TTC549 (cell line): ENCODE measurements around the gene TOP2B.

Experiments used
- FAIRE-seq: peaks from 2 replicates; lab custom pipeline; 2012; peaks lifted over from hg19 to GRCh38; lab: Jason Lieb, UNC

Gene TOP2B

DNA sequence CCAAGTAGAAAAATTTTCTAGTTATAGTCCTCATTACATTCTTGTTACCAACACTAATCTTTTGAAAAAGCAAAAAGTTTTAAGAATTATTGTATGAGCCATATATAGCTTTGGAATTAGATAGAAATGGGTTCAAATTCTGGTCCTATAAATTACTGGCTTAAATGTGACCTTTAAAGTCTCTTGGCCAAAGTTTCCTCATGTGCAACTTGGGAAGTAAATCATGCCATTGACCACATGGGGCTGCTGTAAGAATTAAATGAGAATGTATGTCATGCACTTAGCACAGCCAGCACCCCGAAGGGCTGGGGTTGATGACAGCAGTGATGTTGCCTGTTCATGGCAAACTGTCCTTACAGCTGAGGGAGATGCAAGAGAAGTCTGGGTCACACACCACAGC, 108.3 kb downstream of the TOP2B start:
- no peak for FAIRE-seq

DNA sequence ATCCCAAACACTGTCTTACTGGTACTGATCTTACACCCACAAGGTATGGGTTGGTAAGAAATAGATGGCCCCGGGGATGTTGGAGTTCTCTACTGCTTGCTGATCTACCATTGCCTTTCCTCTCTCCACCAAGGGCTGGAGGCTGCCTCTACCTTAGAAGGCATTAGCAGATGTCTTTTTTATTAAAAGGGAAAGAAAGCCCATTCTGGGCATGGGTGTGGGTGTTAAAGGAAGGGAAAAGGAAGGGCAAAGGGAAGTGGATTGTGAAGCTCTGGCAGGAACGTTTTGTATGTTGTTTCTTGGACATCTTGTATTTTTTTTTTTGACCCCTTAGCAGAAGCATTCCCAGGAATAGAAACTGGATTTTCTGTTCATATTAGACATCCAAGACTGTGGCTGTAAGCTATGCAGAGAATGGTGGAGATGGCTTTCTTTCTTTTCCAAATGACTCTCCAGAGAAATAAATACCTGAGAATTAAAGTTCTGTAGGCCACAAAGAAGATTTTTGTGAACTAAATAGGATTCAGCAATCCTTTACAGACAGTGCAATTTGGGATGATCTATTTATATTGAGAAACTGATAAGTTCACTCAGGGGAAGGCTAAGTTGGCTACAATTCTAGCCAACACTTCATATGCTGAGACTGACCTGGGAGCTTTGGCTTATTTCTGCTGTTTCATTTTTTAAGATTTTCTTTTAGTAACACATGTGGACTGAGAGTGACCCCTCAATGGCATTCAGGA, 108.8 kb downstream of the TOP2B start:
- no peak for FAIRE-seq

DNA sequence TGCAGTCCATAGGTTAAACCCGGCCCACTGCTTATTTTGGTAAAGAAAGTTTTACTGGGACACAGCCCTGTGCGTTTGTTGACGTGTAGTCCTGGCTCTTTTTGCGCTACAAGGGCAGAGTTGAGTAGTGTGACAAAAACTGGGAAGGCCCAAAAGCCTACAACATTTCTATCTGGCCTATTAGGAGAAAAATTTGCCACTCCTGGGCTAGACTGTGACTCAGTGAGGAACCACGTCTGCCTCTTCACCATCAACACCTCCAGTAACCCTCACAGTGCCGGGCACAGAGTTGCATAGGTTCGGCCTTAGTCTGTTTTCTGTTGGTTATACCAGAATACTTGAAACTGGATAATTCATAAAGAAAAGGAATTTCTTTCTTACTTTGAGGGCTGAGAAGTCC, 110.3 kb downstream of the TOP2B start:
- no peak for FAIRE-seq

DNA sequence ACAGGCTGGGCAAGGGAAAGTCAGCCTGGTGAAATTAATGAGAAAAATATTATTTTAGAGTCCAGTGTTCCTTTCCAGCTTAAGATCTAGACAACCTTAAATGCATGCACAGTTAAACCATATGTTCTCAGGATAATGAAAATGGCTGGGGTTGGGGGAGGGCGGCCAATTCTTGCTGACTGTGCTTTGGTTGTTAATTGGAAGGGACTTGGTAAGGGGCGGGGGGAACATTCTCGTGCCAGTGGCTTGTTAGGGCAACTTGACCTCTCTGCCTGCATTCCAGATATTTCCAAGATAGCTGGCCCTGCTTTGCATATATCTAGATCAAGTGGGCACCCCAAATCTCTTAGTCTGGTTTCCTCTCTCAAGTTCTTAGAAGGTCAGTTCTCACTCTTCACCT, 112.5 kb downstream of the TOP2B start:
- no peak for FAIRE-seq

DNA sequence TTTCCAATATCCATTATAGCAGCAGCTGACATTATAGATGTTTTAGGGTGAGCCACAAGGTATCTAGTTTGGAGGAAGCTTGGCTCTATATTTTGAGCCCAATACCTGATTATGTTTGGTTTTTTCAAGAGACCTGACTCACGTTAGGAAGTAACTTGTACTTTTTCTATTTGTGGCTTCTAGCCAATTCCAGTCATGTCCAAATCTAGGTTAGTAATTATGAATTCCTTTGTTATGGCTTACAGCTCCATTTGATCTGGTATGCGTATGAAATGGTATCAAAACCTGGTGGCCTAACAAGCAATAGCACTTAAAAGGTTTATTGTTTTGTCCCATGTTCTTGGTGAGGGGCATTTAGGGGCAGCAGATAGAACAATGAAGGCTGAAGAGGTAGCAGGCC, 115.9 kb downstream of the TOP2B start:
- FAIRE-seq = no peak

DNA sequence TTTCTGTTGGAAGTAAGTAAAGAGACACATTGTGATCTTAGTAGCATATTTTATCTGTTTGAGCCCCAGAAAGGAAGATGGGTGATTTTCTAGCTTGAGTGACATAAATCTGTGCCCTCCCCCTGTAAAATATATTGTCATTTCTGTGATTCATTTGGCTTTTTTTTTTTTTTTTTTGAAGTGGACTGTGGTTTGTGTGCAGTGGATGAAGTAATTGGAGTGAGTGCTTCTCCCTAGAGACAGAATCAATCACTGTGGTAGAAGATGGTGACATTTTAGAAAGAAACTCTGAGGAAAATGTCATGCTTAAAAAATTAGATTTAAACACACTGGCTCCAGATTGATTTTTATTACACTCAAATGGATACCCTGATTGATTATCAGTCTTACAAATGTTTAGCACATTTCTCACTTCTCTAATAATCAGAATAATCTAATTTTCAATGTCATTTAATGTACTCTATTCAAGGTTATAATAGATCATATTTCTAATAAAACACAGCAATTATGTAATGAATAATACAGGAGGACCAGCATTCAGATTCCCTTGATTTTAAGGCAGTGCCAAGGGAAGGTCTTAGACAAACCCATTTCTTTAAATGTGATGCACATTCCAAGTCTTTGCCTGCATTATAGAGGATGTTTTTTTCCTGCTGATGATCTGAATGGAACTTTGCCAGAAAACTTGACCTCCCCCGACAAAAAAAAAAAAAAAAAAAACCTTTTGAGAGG, 116.6 kb downstream of the TOP2B start:
- no peak for FAIRE-seq
